HCT116 (cell line): Measurements from ENCODE around the gene FANCM. TPM values are rescaled to one million over a fixed set of nuclear protein-coding genes. Genes with fewer than 3 reads are reported as not detected.

Experiments used
- ATAC-seq: fragments of 200-7000 bp; cut with Tn5 transposase; 2 replicates; pipeline ENCODE4 v1.9.1; 2020; ENCODE audit warnings: mild to moderate bottlenecking, moderate library complexity
- BruUV-seq: library from RNA; stranded (reverse); fragments of 400-500 nt; replicated peaks from 2 replicates; lab custom pipeline; 2021; lab: Mats Ljungman, UMichigan
- CTCF ChIA-PET: fragments of 300-600 bp; sonication (Branson Sonifier 250); formaldehyde crosslinking; loops from one replicate; lab custom pipeline; 2021; ENCODE audit warnings: antibody characterized with exemption; lab: Charles Lee
- POLR2A ChIA-PET: fragments of 300-600, 350-600 bp; sonication (Branson Sonifier 250); formaldehyde crosslinking; loops from one replicate; lab custom pipeline; 2021; ENCODE audit warnings: antibody characterized with exemption; lab: Charles Lee
- RAD21 ChIA-PET, 2 experiments: fragments of 300-600 bp; sonication (Branson Sonifier 250); formaldehyde crosslinking; loops; one replicate each; lab custom pipeline; 2023; ENCODE audit warnings: low total read pairs in 2 of 2; ENCODE audit not compliant: uncharacterized antibody in 2 of 2, unreplicated experiment in 2 of 2, low non-redundant PET in 1 of 2; lab: Charles Lee
- DNase-seq: peaks from one replicate; pipeline ENCODE4 v3.0.0-alpha.2; 2010; ENCODE audit warnings: low read depth, low spot score
- H2AFZ ChIP-seq: fragments of 200-600 bp; shearing (Covaris generic), sonication (generic); 2 replicates; pipeline ENCODE4 v1.6.1; 2017; ENCODE audit warnings: low read depth, mixed run types, mixed read lengths, antibody characterized with exemption, low read length; ENCODE audit not compliant: poor library complexity, severe bottlenecking
- H3K27ac ChIP-seq: 2 replicates; pipeline ENCODE4 v1.5.1; 2012; ENCODE audit warnings: low read depth, low read length
- H3K27me3 ChIP-seq: fragments of 200-600 bp; sonication (generic); 2 replicates; pipeline ENCODE4 v1.6.1; 2016; ENCODE audit warnings: mixed run types, low read length, mixed read lengths; ENCODE audit not compliant: insufficient read depth
- H3K36me3 ChIP-seq, 2 experiments: fragments of 200-500 bp in 1 of 2; fragments of 200-600 bp in 1 of 2; sonication (Bioruptor generic) in 1 of 2; sonication (generic) in 1 of 2; 2 replicates each; pipeline versions ENCODE4 v1.5.1 to v1.6.1; 2014 to 2016; ENCODE audit warnings: low read length in 2 of 2, inconsistent platforms in 1 of 2, mixed read lengths in 1 of 2, mixed run types in 1 of 2; ENCODE audit not compliant: insufficient read depth in 2 of 2, control insufficient read depth in 1 of 2
- H3K4me1 ChIP-seq, 2 experiments: fragments of 200-600 bp in 1 of 2; sonication (generic) in 1 of 2; 2 replicates each; pipeline versions ENCODE4 v1.5.1 to v1.6.1; 2012 to 2017; ENCODE audit warnings: low read length in 2 of 2, inconsistent platforms in 1 of 2, mild to moderate bottlenecking in 1 of 2, mixed read lengths in 1 of 2, mixed run types in 1 of 2, moderate library complexity in 1 of 2; ENCODE audit not compliant: insufficient read depth in 2 of 2, control insufficient read depth in 1 of 2
- H3K4me2 ChIP-seq: fragments of 200-600 bp; sonication (generic); 2 replicates; pipeline ENCODE4 v1.6.1; 2017; ENCODE audit warnings: mixed run types, low read length, mixed read lengths
- H3K4me3 ChIP-seq, 2 experiments: fragments of 200-600 bp in 1 of 2; sonication (generic) in 1 of 2; replicated peaks in 1 of 2; 2 replicates each; pipeline ENCODE4 v1.5.1; 2011 to 2016; ENCODE audit warnings: low read length in 2 of 2, control low read depth in 1 of 2, low read depth in 1 of 2, mild to moderate bottlenecking in 1 of 2, mixed read lengths in 1 of 2, mixed run types in 1 of 2
- H3K79me2 ChIP-seq: fragments of 200-600 bp; sonication (generic); 2 replicates; pipeline ENCODE4 v1.6.1; 2017; ENCODE audit warnings: mild to moderate bottlenecking, mixed run types, low read length, moderate library complexity, mixed read lengths; ENCODE audit not compliant: insufficient read depth
- H3K9ac ChIP-seq: fragments of 200-600 bp; sonication (generic); 2 replicates; pipeline ENCODE4 v1.6.1; 2016; ENCODE audit warnings: low read length, mixed read lengths
- H3K9me2 ChIP-seq: fragments of 200-600 bp; sonication (generic), shearing (Covaris generic); 2 replicates; pipeline ENCODE4 v1.6.1; 2017; ENCODE audit warnings: mixed run types, mild to moderate bottlenecking, moderate library complexity; ENCODE audit not compliant: insufficient read depth
- H3K9me3 ChIP-seq, 2 experiments: fragments of 200-500 bp in 1 of 2; fragments of 200-600 bp in 1 of 2; sonication (Bioruptor generic) in 1 of 2; sonication (generic) in 1 of 2; 2 replicates each; pipeline ENCODE4 v1.6.1; 2014 to 2017; ENCODE audit warnings: low read length in 2 of 2, mixed read lengths in 2 of 2, inconsistent platforms in 1 of 2, low read depth in 1 of 2, mild to moderate bottlenecking in 1 of 2, mixed run types in 1 of 2, moderate library complexity in 1 of 2; ENCODE audit not compliant: control insufficient read depth in 1 of 2, insufficient read depth in 1 of 2
- H4K20me1 ChIP-seq: fragments of 200-600 bp; sonication (generic), shearing (Covaris generic); 2 replicates; pipeline ENCODE4 v1.6.1; 2017; ENCODE audit warnings: mixed run types, mild to moderate bottlenecking, moderate library complexity; ENCODE audit not compliant: insufficient read depth
- CBX3 ChIP-seq: IDR thresholded peaks from 2 replicates; pipeline ENCODE4 v1.6.1; 2012; ENCODE audit warnings: low read depth
- EGR1 ChIP-seq: IDR thresholded peaks from 2 replicates; pipeline ENCODE4 v1.6.1; 2012; ENCODE audit warnings: low read depth
- EZH2 ChIP-seq: fragments of 200-600 bp; sonication (generic); IDR thresholded peaks from 2 replicates; pipeline ENCODE4 v1.6.1; 2017; ENCODE audit warnings: antibody characterized with exemption, mixed run types
- FOSL1 ChIP-seq: IDR thresholded peaks from 2 replicates; pipeline ENCODE4 v1.6.1; 2012; ENCODE audit warnings: low read depth
- JUND ChIP-seq: IDR thresholded peaks from 2 replicates; pipeline ENCODE4 v1.6.1; 2012
- POLR2A ChIP-seq: IDR thresholded peaks from 2 replicates; pipeline ENCODE4 v1.7.0; 2011; ENCODE audit warnings: borderline replicate concordance; ENCODE audit not compliant: insufficient read depth, insufficient read length; ENCODE audit errors: extremely low read depth
- POLR2AphosphoS5 ChIP-seq: IDR thresholded peaks from 2 replicates; pipeline ENCODE4 v1.6.1; 2011; ENCODE audit warnings: mild to moderate bottlenecking, low read depth, low read length, moderate library complexity
- REST ChIP-seq: IDR thresholded peaks from 2 replicates; pipeline ENCODE4 v1.6.1; 2012; ENCODE audit warnings: low read depth
- SIN3A ChIP-seq: IDR thresholded peaks from 2 replicates; pipeline ENCODE4 v1.6.1; 2012; ENCODE audit warnings: low read depth
- SRF ChIP-seq: IDR thresholded peaks from 2 replicates; pipeline ENCODE4 v1.6.1; 2012; ENCODE audit warnings: low read depth
- TCF7L2 ChIP-seq: IDR thresholded peaks from 2 replicates; pipeline ENCODE4 v1.7.0; 2011; ENCODE audit warnings: borderline replicate concordance, inconsistent platforms; ENCODE audit not compliant: insufficient read depth, insufficient read length; ENCODE audit errors: extremely low read depth
- YY1 ChIP-seq: IDR thresholded peaks from 2 replicates; pipeline ENCODE4 v1.6.1; 2011; ENCODE audit warnings: low read length, low read depth, moderate library complexity, mild to moderate bottlenecking; ENCODE audit not compliant: insufficient replicate concordance; ENCODE audit errors: extremely low read depth
- ZBTB33 ChIP-seq: IDR thresholded peaks from 2 replicates; pipeline ENCODE4 v1.6.1; 2011; ENCODE audit warnings: mild to moderate bottlenecking, low read length, moderate library complexity; ENCODE audit not compliant: insufficient replicate concordance; ENCODE audit errors: extremely low read depth
- ZFX ChIP-seq: fragments of 450-650 bp; IDR thresholded peaks from 2 replicates; pipeline ENCODE4 v1.6.1; 2017
- ZNF274 ChIP-seq: fragments of 200-500 bp; sonication (Bioruptor generic); IDR thresholded peaks from 2 replicates; pipeline ENCODE4 v1.6.1; 2014; ENCODE audit warnings: mild to moderate bottlenecking, low read depth, low read length, inconsistent platforms
- intact Hi-C: fragments of 100-400 bp; cut with micrococcal nuclease; formaldehyde crosslinking; loops from 2 replicates; pipeline ENCODE4 v1.10.0; 2022
- total RNA-seq: library from RNA; stranded (reverse); gene quantifications from one replicate; pipeline ENCODE4 v1.2.1, GENCODE V29; 2021; ENCODE audit not compliant: unreplicated experiment
- TF ChIP-seq, protein P1 (sequence below): IDR thresholded peaks from 2 replicates; pipeline ENCODE4 v1.6.1; 2012

Gene FANCM
- total RNA-seq, 1 experiment from 2014 or later: 10.9 TPM

- Histone ChIP-seq H2AFZ (no peak overlapping the region), H3K4me1 (no peaks in the 10 kb centered on the region), H3K4me2 (no peak overlapping the region), H3K27ac (no peak overlapping the region), H4K20me1 (0 out of 2 replicates have a peak, but pooled peaks cover 5% of the 10 kb centered on the region)
- ATAC-seq: no peak
- CTCF ChIA-PET: no interaction called here
- TSS peak; percentile 4 for BruUV-seq
- TF ChIP-seq TCF7L2: no peak
- no peak for TF ChIP-seq YY1
- TF ChIP-seq EGR1: no peak
- no peak for TF ChIP-seq EZH2
- no peak for TF ChIP-seq JUND
- no peak for TF ChIP-seq POLR2AphosphoS5
- TF ChIP-seq SRF: no peak
- TF ChIP-seq SIN3A: no peak
- no peak for TF ChIP-seq FOSL1
- TF ChIP-seq ZBTB33: no peak
- TF ChIP-seq ZNF274: no peak
- TF ChIP-seq, protein P1, sequence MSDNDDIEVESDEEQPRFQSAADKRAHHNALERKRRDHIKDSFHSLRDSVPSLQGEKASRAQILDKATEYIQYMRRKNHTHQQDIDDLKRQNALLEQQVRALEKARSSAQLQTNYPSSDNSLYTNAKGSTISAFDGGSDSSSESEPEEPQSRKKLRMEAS: no peak
- no peak for TF ChIP-seq POLR2A
- TF ChIP-seq REST: no peak
- no peak for TF ChIP-seq CBX3
- TF ChIP-seq ZFX: no peak
- TF ChIP-seq, all 23 proteins: peak for 0
- H3K4me3 ChIP-seq: no peak overlapping the region
- no peak for DNase-seq
- H3K79me2 ChIP-seq: peaks cover 95% of the 10 kb centered on the region
- H3K9me2 ChIP-seq: no peaks in the 10 kb centered on the region
- ChIA-PET RAD21 (no interaction called here), POLR2A (no interaction called here)
- intact Hi-C loops: no loop called here
- H3K9ac ChIP-seq: no peak overlapping the region
- peaks cover 35 to 36% of the 10 kb centered on the region in 2 experiments for H3K36me3 ChIP-seq
- no peaks in the 10 kb centered on the region for H3K9me3 ChIP-seq
- H3K27me3 ChIP-seq: no peaks in the 10 kb centered on the region
Measured at GRCh38 chr14:45096218-45096617, 39.5 kb upstream of the FANCM start.
